HG02973 (cell line): ENCODE data around the gene MICALL2.

ENCODE experiments used
- ATAC-seq: cut with Tn5 transposase; IDR thresholded peaks from one replicate; pipeline ENCODE4 v1.9.1; 2021; ENCODE audit warnings: moderate library complexity; ENCODE audit not compliant: unreplicated experiment

The MICALL2 gene

GRCh38 chr7:1397491-1398327, 61.6 kb downstream of the MICALL2 start:
- no peak for ATAC-seq

GRCh38 chr7:1396195-1396594, 63.1 kb downstream of the MICALL2 start:
- ATAC-seq = no peak

- ATAC-seq = no peak
Observed at GRCh38 chr7:1395211-1396070, 63.8 kb downstream of the MICALL2 start.

GRCh38 chr7:1394371-1394770, 64.9 kb downstream of the MICALL2 start:
- ATAC-seq = no peak

GRCh38 chr7:1393421-1393820, 65.8 kb downstream of the MICALL2 start:
- no peak for ATAC-seq

GRCh38 chr7:1392556-1392955, 66.7 kb downstream of the MICALL2 start:
- no peak for ATAC-seq

- no peak for ATAC-seq
Observed at GRCh38 chr7:1391449-1391848, 67.8 kb downstream of the MICALL2 start.

- no peak for ATAC-seq
Observed at GRCh38 chr7:1388703-1389335, 70.5 kb downstream of the MICALL2 start.

- no peak for ATAC-seq
Observed at GRCh38 chr7:1388021-1388702, 71.1 kb downstream of the MICALL2 start.

- no peak for ATAC-seq
Observed at GRCh38 chr7:1387261-1387660, 72.0 kb downstream of the MICALL2 start.

GRCh38 chr7:1386623-1387220, 72.5 kb downstream of the MICALL2 start:
- no peak for ATAC-seq

GRCh38 chr7:1385809-1386622, 73.3 kb downstream of the MICALL2 start:
- no peak for ATAC-seq

GRCh38 chr7:1385086-1385808, 74.0 kb downstream of the MICALL2 start:
- no peak for ATAC-seq
